Pancreas (tissue), 10 donors: ENCODE data around the gene TFR2. TPM values are rescaled to one million over a fixed set of nuclear protein-coding genes. Genes with fewer than 3 reads are reported as not detected.

Experiments
- ATAC-seq, 4 donors: fragments of 200-7000 bp; cut with Tn5 transposase; one replicate each; pipeline versions ENCODE4 v1.8.0 to v1.9.1; 2020; ENCODE audit warnings: mild to moderate bottlenecking in 4 of 4, moderate library complexity in 4 of 4
- DNase-seq, 6 donors: peaks; one replicate each; pipeline ENCODE4 v3.0.0-alpha.2; 2020
- FAIRE-seq: peaks from 2 replicates; lab custom pipeline; 2012; peaks lifted over from hg19 to GRCh38; lab: Jason Lieb, UNC
- H3K27ac ChIP-seq, 4 donors: fragments of 200-600 bp; sonication (generic); 1 replicate in 3 of 4; 2 replicates in 1 of 4; pipeline versions ENCODE4 v1.5.0 to v1.8.0; 2020
- H3K27me3 ChIP-seq, 4 donors: fragments of 200-600 bp; one replicate each; pipeline ENCODE4 v1.8.0; 2021
- H3K36me3 ChIP-seq, 3 donors: fragments of 200-600 bp; sonication (generic) in 1 of 3; one replicate each; pipeline versions ENCODE4 v1.5.0 to v1.8.0; 2020 to 2021
- H3K4me1 ChIP-seq, 3 donors: fragments of 200-600 bp; one replicate each; pipeline ENCODE4 v1.8.0; 2021
- H3K4me3 ChIP-seq, 4 donors: fragments of 200-600 bp; sonication (generic) in 2 of 4; one replicate each; pipeline versions ENCODE4 v1.5.0 to v1.8.0; 2020 to 2021
- H3K9me3 ChIP-seq, 4 donors: fragments of 200-600 bp; one replicate each; pipeline ENCODE4 v1.8.0; 2021
- CTCF ChIP-seq, 4 donors: fragments of 200-600 bp; sonication (generic) in 3 of 4; IDR thresholded peaks; one replicate each; pipeline versions ENCODE4 v1.5.0 to v1.8.0; 2021; ENCODE audit warnings: antibody characterized with exemption in 4 of 4
- whole genome bisulfite sequencing, 2 donors: extraction: QIAGEN DNeasy Blood & Tissue Kit; methylation state at CpG; one replicate each; pipeline ENCODE4 v1.1.7; 2013; 5-methylcytosine and 5-hydroxymethylcytosine counted together
- intact Hi-C, 3 donors: fragments of 100-400 bp; cut with DNase I; formaldehyde crosslinking; loops; one replicate each; pipeline versions ENCODE4 v1.11.1 to v1.14.2; 2022
- polyA plus RNA-seq, 2 donors: library from polyadenylated mRNA; stranded (reverse); fragments of 200-250 nt; gene quantifications; one replicate each; pipeline ENCODE4 v1.2.3, GENCODE V29; 2013
- total RNA-seq, 6 donors: library from RNA; stranded (reverse); fragmentation: NEBNext Ultra II Directional in 4 of 6; extraction: Animal tissue kit (Norgen Biotek cat#: 25700) in 4 of 6; gene quantifications; one replicate each; pipeline versions ENCODE4 v1.2.1 to v1.2.4, GENCODE V29; 2021 to 2023
- donor health status: healthy with polysubstance abuse.
- donor health status: DM: no; HTN: no; CAD: no; lungs with moderate emphysema.
- donor health status: DM: no; HTN: no; CAD: no.
- donor health status: control.
- donor health status: control.
- donor health status: Bipolar disorder and iron deficiency.
- donor health status: DM: yes; HTN: yes; CAD: no.
- donor health status: DM: no; HTN: no; CAD: no.
- donor health status: DM: no; HTN: no; CAD: no.
- donor health status: DM: yes; HTN: yes; CAD: no.

The TFR2 gene
- total and polyA plus RNA-seq, 8 donors, result 0.28 to 1.2 (median 1.0) TPM

GRCh38 chr7:100679129-100679926 is 38.0 kb upstream of the TFR2 start:
- Histone ChIP-seq H3K4me3 (no peak overlapping the region), H3K36me3 (peaks cover 3 to 55% (median 38%) of the 10 kb centered on the region in 3 donors), H3K27ac (no peak overlapping the region), H3K27me3 (no peaks in the 10 kb centered on the region), H3K9me3 (no peaks in the 10 kb centered on the region), H3K4me1 (no peaks in the 10 kb centered on the region)
- TF ChIP-seq CTCF (IDR thresholded peaks at IDR 0.05), result no peak
- intact Hi-C loops, result no loop called here
- peak in 2 of 6 donors; percentile 45 to 58 for DNase-seq
- WGBS, 2 donors, result 77 to 83% methylated on average over 12 to 13 of the region's 13 CpGs
- FAIRE-seq, result no peak
- ATAC-seq, result no peak

- no peak overlapping the region for H3K4me3 ChIP-seq
- FAIRE-seq (no peak), DNase-seq (peak in 4 of 6 donors; percentile 40 to 83 (median 56)), ATAC-seq (no peak)
- no peaks in the 10 kb centered on the region for H3K9me3 ChIP-seq
- intact Hi-C loops, result no loop called here
- no peak for TF ChIP-seq CTCF (IDR thresholded peaks at IDR 0.05)
- WGBS, 2 donors, result 83 to 85% methylated on average over 35 of the region's 35 CpGs
- H3K4me1 ChIP-seq, result no peaks in the 10 kb centered on the region
- no peak overlapping the region for H3K27ac ChIP-seq
- H3K36me3 ChIP-seq, result peaks cover 3 to 46% (median 33%) of the 10 kb centered on the region in 3 donors
- no peaks in the 10 kb centered on the region for H3K27me3 ChIP-seq
Measured at GRCh38 chr7:100678291-100678984, 37.1 kb upstream of the TFR2 start.

GRCh38 chr7:100677308-100678267 is 36.2 kb upstream of the TFR2 start:
- Histone ChIP-seq H3K27me3 (no peaks in the 10 kb centered on the region), H3K27ac (no peak overlapping the region), H3K4me1 (no peaks in the 10 kb centered on the region), H3K36me3 (peaks cover 3 to 38% (median 27%) of the 10 kb centered on the region in 3 donors), H3K4me3 (no peak overlapping the region), H3K9me3 (no peaks in the 10 kb centered on the region)
- DNase-seq, result peak in 4 of 6 donors; percentile 30 to 80 (median 52)
- no peak for TF ChIP-seq CTCF (IDR thresholded peaks at IDR 0.05)
- no peak for ATAC-seq
- WGBS, 2 donors, result 89 to 92% methylated on average over 35 to 36 of the region's 36 CpGs
- FAIRE-seq, result no peak
- intact Hi-C loops, result loop anchor here in 1 of 3 donors (2.0 kb wide), 1 partner anchor 13 kb away; no protein-coding TSS in a partner anchor

GRCh38 chr7:100676501-100677306 is 35.4 kb upstream of the TFR2 start:
- 81 to 85% methylated on average over 23 of the region's 23 CpGs for WGBS, 2 donors
- H3K4me3 ChIP-seq, result peak overlapping the region in 2 of 4 donors; percentile 89 to 91
- intact Hi-C loops, result loop anchor here in 1 of 3 donors (2.0 kb wide), 1 partner anchor 14 kb away; no protein-coding TSS in a partner anchor
- TF ChIP-seq CTCF (IDR thresholded peaks at IDR 0.05), result no peak
- ATAC-seq (no peak), FAIRE-seq (no peak), DNase-seq (peak in 4 of 6 donors; percentile 33 to 79 (median 46))
- H3K9me3 ChIP-seq, result no peaks in the 10 kb centered on the region
- H3K4me1 ChIP-seq, result no peaks in the 10 kb centered on the region
- H3K36me3 ChIP-seq, result peaks cover 3 to 31% (median 20%) of the 10 kb centered on the region in 3 donors
- H3K27me3 ChIP-seq, result no peaks in the 10 kb centered on the region
- peak overlapping the region in 3 of 4 donors; percentile 93 to 98 (median 98) for H3K27ac ChIP-seq
